Gastrocnemius medialis (tissue), 4 donors: ENCODE measurements around the gene CACNA1C.

Source experiments
- CTCF ChIP-seq, 5 experiments: fragments of 450-650 bp in 3 of 5; fragments of 200-600 bp in 2 of 5; sonication (generic) in 2 of 5; IDR thresholded peaks in 4 of 5; conservative IDR thresholded peaks in 1 of 5; 1 replicate in 4 of 5; 2 replicates in 1 of 5; pipeline ENCODE4 v1.5.1; 2016 to 2019; ENCODE audit warnings: antibody characterized with exemption in 5 of 5, mild to moderate bottlenecking in 3 of 5, moderate library complexity in 3 of 5
- POLR2A ChIP-seq, 2 donors: fragments of 450-650 bp; IDR thresholded peaks; one replicate each; pipeline ENCODE4 v1.6.1; 2017; ENCODE audit warnings: antibody characterized with exemption in 2 of 2, mild to moderate bottlenecking in 2 of 2, moderate library complexity in 2 of 2

GRCh38 chr12:2589381-2589780 lies 536.6 kb downstream of the CACNA1C start:
- no peak for TF ChIP-seq CTCF (IDR thresholded peaks at IDR 0.05 in 4 of 5, conservative IDR thresholded peaks at IDR 0.05 in 1 of 5)
- no peak for TF ChIP-seq POLR2A (IDR thresholded peaks at IDR 0.05)
